B cell (primary cell): ENCODE results near the gene ABLIM3. TPM values are rescaled to one million over a fixed set of nuclear protein-coding genes. Genes with fewer than 3 reads are reported as not detected.

Source experiments
- ATAC-seq: fragments of 200-7000 bp; cut with Tn5 transposase; one replicate; pipeline ENCODE4 v1.10.0; 2021; ENCODE audit warnings: low read depth, mild to moderate bottlenecking, moderate number of reproducible peaks, moderate library complexity
- CTCF ChIA-PET: fragments of 350-600 bp; sonication (Branson Sonifier 250); formaldehyde crosslinking; loops from one replicate; lab custom pipeline; 2021; ENCODE audit warnings: antibody characterized with exemption, inconsistent platforms; lab: Charles Lee
- POLR2A ChIA-PET: fragments of 350-600 bp; sonication (Branson Sonifier 250); formaldehyde crosslinking; loops from one replicate; lab custom pipeline; 2021; ENCODE audit warnings: antibody characterized with exemption; lab: Charles Lee
- DNase-seq: peaks from one replicate; pipeline ENCODE4 v3.0.0; 2013
- H2AFZ ChIP-seq: 2 replicates; pipeline ENCODE4 v1.6.1; 2012; ENCODE audit warnings: mild to moderate bottlenecking, low read depth, low read length; ENCODE audit not compliant: insufficient read depth, poor library complexity, severe bottlenecking
- H3K27ac ChIP-seq, 2 donors: 1 replicate in 1 of 2; 2 replicates in 1 of 2; pipeline ENCODE4 v1.5.1; 2012 to 2013; ENCODE audit warnings: low read length in 2 of 2, mild to moderate bottlenecking in 2 of 2, moderate library complexity in 1 of 2
- H3K27me3 ChIP-seq, 4 experiments: fragments of 200-600 bp in 1 of 4; sonication (generic) in 1 of 4; replicated peaks in 1 of 4; 1 replicate in 2 of 4; 2 replicates in 2 of 4; pipeline versions ENCODE4 v1.6.1 to v1.7.0; 2013 to 2016; ENCODE audit warnings: low read length in 3 of 4, mild to moderate bottlenecking in 2 of 4, mixed read lengths in 1 of 4, moderate library complexity in 1 of 4; ENCODE audit not compliant: insufficient read depth in 4 of 4, control insufficient read depth in 3 of 4; ENCODE audit errors: control extremely low read depth in 1 of 4
- H3K36me3 ChIP-seq, 2 experiments: replicated peaks in 1 of 2; 1 replicate in 1 of 2; 2 replicates in 1 of 2; pipeline versions ENCODE4 v1.6.1 to v1.7.1; 2013; ENCODE audit warnings: low read length in 1 of 2; ENCODE audit not compliant: insufficient read depth in 2 of 2, control insufficient read depth in 1 of 2; ENCODE audit errors: control extremely low read depth in 1 of 2, extremely low read depth in 1 of 2
- H3K4me1 ChIP-seq, 2 donors: fragments of 200-600 bp in 1 of 2; sonication (generic) in 1 of 2; 1 replicate in 1 of 2; 2 replicates in 1 of 2; pipeline versions ENCODE4 v1.5.1 to v1.6.1; 2013 to 2017; ENCODE audit warnings: low read length in 2 of 2; ENCODE audit not compliant: control insufficient read depth in 2 of 2, insufficient read depth in 2 of 2
- H3K4me2 ChIP-seq: replicated peaks from 2 replicates; pipeline ENCODE3; 2012; ENCODE audit warnings: mild to moderate bottlenecking, low read depth, low read length; ENCODE audit not compliant: poor library complexity, severe bottlenecking
- H3K4me3 ChIP-seq, 5 experiments: fragments of 200-600 bp in 1 of 5; sonication (generic) in 1 of 5; 1 replicate in 3 of 5; 2 replicates in 2 of 5; pipeline versions ENCODE4 v1.5.1 to v1.7.0; 2011 to 2016; ENCODE audit warnings: low read length in 4 of 5, mild to moderate bottlenecking in 4 of 5, low read depth in 2 of 5, control low read depth in 1 of 5, moderate library complexity in 1 of 5; ENCODE audit not compliant: insufficient read depth in 1 of 5; ENCODE audit errors: control extremely low read depth in 1 of 5, extremely low read depth in 1 of 5
- H3K79me2 ChIP-seq: fragments of 200-600 bp; sonication (generic); one replicate; pipeline ENCODE4 v1.6.0; 2016; ENCODE audit warnings: low read length; ENCODE audit not compliant: control insufficient read depth, insufficient read depth
- H3K9ac ChIP-seq: fragments of 200-600 bp; sonication (generic); 2 replicates; pipeline ENCODE4 v1.6.1; 2017; ENCODE audit warnings: mild to moderate bottlenecking, low read length, moderate library complexity
- H3K9me3 ChIP-seq, 3 donors: one replicate each; pipeline versions ENCODE4 v1.6.1 to v1.7.1; 2013; ENCODE audit warnings: low read length in 2 of 3; ENCODE audit not compliant: control insufficient read depth in 2 of 3, insufficient read depth in 1 of 3; ENCODE audit errors: control extremely low read depth in 1 of 3
- H4K20me1 ChIP-seq: 2 replicates; pipeline ENCODE4 v1.6.0; 2012; ENCODE audit warnings: mild to moderate bottlenecking, low read length; ENCODE audit not compliant: insufficient read depth, control insufficient read depth, poor library complexity, severe bottlenecking
- H3K27ac Mint-ChIP-seq: one replicate; pipeline ENCODE4 v1.8.0; 2021; ENCODE audit warnings: mixed read lengths
- H3K27me3 Mint-ChIP-seq: one replicate; pipeline ENCODE4 v1.8.0; 2021; ENCODE audit warnings: mixed read lengths
- H3K4me1 Mint-ChIP-seq: one replicate; pipeline ENCODE4 v1.8.0; 2021; ENCODE audit warnings: mixed read lengths
- H3K4me3 Mint-ChIP-seq: one replicate; pipeline ENCODE4 v1.8.0; 2021; ENCODE audit warnings: mixed read lengths
- H3K9me3 Mint-ChIP-seq: one replicate; pipeline ENCODE4 v1.8.0; 2022; ENCODE audit warnings: mixed read lengths; ENCODE audit not compliant: insufficient read depth
- EZH2 ChIP-seq: IDR thresholded peaks from 2 replicates; pipeline ENCODE4 v1.6.1; 2012; ENCODE audit warnings: borderline replicate concordance, low read depth, mild to moderate bottlenecking, moderate library complexity, low read length; ENCODE audit not compliant: insufficient read depth, poor library complexity, severe bottlenecking
- WGBS: methylation state at CpG from one replicate; pipeline ENCODE4 v1.1.5; 2013; ENCODE audit warnings: missing lambda C conversion rate; ENCODE audit not compliant: insufficient coverage; 5-methylcytosine and 5-hydroxymethylcytosine counted together
- intact Hi-C: fragments of 100-400 bp; cut with micrococcal nuclease; formaldehyde crosslinking; loops from one replicate; pipeline ENCODE4 v1.10.0; 2022
- polyA plus RNA-seq: library from polyadenylated mRNA; depleted of rRNA; stranded (reverse); fragments of >200 nt; gene quantifications from 2 replicates; pipeline ENCODE4 v1.2.3, GENCODE V29; 2012
- total RNA-seq, 2 donors: library from RNA; stranded (reverse); fragments of 120-200 nt in 1 of 2; gene quantifications; 1 replicate in 1 of 2; 2 replicates in 1 of 2; pipeline versions ENCODE4 v1.2.3 to v1.2.4, GENCODE V29; 2013 to 2022
- TF ChIP-seq, protein P1 (sequence below): fragments of 200-600 bp; IDR thresholded peaks from one replicate; pipeline ENCODE4 v1.8.0; 2022; ENCODE audit warnings: antibody characterized with exemption, mild to moderate bottlenecking

The ABLIM3 gene
- total and polyA plus RNA-seq, 2 donors (not counting 1 experiment from before 2014, with no cell fraction given) = not detected

DNA sequence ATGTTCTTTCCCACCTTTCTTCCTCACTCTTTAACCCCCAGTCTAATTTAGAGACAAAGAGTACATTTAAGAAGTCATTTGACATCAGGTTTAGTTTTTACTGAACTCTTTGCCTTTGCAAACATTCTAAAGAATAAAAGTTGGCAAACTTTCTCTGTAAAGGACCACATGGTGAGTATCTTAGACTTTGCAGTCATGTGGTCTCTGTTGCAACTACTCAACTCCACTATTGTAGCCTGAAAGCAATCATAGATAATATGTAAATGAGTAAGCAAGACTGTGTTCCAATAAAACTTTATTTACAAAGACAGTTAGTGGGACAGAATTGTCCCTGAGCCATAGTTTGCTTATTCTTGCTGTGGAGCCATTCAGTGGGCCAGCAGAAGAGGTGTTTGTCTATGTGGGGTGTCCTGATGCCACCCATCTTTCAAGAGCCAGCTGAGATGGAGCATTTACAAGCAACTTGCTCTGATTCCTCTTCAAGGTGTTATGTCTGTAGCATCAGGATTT, 25.4 kb downstream of the ABLIM3 start:
- intact Hi-C loops = no loop called here
- Histone ChIP-seq H3K9me3 (no peaks in the 10 kb centered on the region), H4K20me1 (no peaks in the 10 kb centered on the region), H3K27me3 (peaks cover 0 to 11% (median 5%) of the 10 kb centered on the region in 4 experiments), H2AFZ (no peak overlapping the region), H3K4me2 (no peak overlapping the region), H3K4me3 (no peak overlapping the region), H3K4me1 (no peaks in the 10 kb centered on the region), H3K9ac (no peak overlapping the region), H3K79me2 (no peaks in the 10 kb centered on the region), H3K36me3 (no peaks in the 10 kb centered on the region), H3K27ac (no peak overlapping the region)
- Mint-ChIP-seq H3K4me1 (no peaks in the 10 kb centered on the region), H3K27me3 (peaks cover 30% of the 10 kb centered on the region), H3K9me3 (no peaks in the 10 kb centered on the region), H3K27ac (no peak overlapping the region), H3K4me3 (no peak overlapping the region)
- no peak for ATAC-seq
- ChIA-PET CTCF (no interaction called here), POLR2A (no interaction called here)
- DNase-seq = no peak
- no peak for TF ChIP-seq EZH2
- TF ChIP-seq, protein P1, sequence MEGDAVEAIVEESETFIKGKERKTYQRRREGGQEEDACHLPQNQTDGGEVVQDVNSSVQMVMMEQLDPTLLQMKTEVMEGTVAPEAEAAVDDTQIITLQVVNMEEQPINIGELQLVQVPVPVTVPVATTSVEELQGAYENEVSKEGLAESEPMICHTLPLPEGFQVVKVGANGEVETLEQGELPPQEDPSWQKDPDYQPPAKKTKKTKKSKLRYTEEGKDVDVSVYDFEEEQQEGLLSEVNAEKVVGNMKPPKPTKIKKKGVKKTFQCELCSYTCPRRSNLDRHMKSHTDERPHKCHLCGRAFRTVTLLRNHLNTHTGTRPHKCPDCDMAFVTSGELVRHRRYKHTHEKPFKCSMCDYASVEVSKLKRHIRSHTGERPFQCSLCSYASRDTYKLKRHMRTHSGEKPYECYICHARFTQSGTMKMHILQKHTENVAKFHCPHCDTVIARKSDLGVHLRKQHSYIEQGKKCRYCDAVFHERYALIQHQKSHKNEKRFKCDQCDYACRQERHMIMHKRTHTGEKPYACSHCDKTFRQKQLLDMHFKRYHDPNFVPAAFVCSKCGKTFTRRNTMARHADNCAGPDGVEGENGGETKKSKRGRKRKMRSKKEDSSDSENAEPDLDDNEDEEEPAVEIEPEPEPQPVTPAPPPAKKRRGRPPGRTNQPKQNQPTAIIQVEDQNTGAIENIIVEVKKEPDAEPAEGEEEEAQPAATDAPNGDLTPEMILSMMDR = no peak

DNA sequence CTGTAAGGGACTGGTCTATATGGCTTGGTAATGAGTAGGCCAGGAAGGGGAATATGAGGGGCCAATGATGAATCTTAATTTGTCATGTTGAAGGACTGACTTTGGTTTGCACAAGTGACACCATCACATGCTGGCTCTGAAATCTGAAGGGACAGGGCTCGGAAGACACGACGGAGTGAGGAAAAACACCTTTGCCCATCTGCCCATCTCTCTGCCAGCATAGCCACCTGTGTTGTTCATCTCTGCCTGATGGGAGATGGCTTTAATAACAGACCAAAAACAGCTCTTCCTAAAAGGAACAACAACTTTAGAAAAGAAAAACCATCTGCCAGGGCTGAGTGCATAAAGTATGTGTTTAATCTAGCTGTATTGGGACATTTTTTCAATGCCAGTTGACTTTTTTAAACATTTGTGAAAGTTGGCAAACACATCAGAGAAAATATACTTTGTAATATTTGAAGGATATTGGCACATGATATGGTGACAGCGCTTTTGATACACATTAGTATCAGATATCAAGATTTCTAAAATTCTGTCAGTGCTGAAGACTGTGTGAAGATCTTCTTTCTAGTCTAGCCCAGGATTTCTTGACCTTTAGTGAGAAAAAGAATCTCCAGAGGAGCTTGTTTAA, 27.1 kb downstream of the ABLIM3 start:
- H3K4me2 ChIP-seq = no peak overlapping the region
- no peak overlapping the region for H3K27ac ChIP-seq
- H2AFZ ChIP-seq = no peak overlapping the region
- H3K4me3 ChIP-seq = no peak overlapping the region
- Mint-ChIP-seq H3K27ac (no peak overlapping the region), H3K4me3 (no peak overlapping the region), H3K9me3 (no peaks in the 10 kb centered on the region), H3K27me3 (peaks cover 31% of the 10 kb centered on the region), H3K4me1 (no peaks in the 10 kb centered on the region)
- DNase-seq (no peak), ATAC-seq (no peak)
- H3K36me3 ChIP-seq = no peaks in the 10 kb centered on the region
- peaks cover 0 to 12% (median 5%) of the 10 kb centered on the region in 4 experiments for H3K27me3 ChIP-seq
- ChIA-PET POLR2A (no interaction called here), CTCF (no interaction called here)
- TF ChIP-seq, protein P1 = no peak
- TF ChIP-seq EZH2 = no peak
- no CpG with 5 or more reads among the region's 4 CpGs for WGBS
- no peaks in the 10 kb centered on the region for H3K4me1 ChIP-seq
- no peaks in the 10 kb centered on the region for H3K79me2 ChIP-seq
- H3K9ac ChIP-seq = no peak overlapping the region
- peaks cover 0 to 1% (median 0%) of the 10 kb centered on the region in 3 donors for H3K9me3 ChIP-seq
- no peaks in the 10 kb centered on the region for H4K20me1 ChIP-seq
- intact Hi-C loops = no loop called here
